Stimulated activated CD4-positive, alpha-beta T cell treated with anti-CD3 and anti-CD28 coated beads, Interleukin-1b, Interleukin-23, amount 100 ng/mL, for 24 hours (primary cell): ENCODE measurements around the gene ALDH1A1.

Source experiments
- DNase-seq, 4 experiments: peaks; one replicate each; pipeline ENCODE4 v3.0.0-alpha.2; 2020; ENCODE audit warnings: low read depth in 4 of 4, low spot score in 1 of 4

Gene ALDH1A1

DNA sequence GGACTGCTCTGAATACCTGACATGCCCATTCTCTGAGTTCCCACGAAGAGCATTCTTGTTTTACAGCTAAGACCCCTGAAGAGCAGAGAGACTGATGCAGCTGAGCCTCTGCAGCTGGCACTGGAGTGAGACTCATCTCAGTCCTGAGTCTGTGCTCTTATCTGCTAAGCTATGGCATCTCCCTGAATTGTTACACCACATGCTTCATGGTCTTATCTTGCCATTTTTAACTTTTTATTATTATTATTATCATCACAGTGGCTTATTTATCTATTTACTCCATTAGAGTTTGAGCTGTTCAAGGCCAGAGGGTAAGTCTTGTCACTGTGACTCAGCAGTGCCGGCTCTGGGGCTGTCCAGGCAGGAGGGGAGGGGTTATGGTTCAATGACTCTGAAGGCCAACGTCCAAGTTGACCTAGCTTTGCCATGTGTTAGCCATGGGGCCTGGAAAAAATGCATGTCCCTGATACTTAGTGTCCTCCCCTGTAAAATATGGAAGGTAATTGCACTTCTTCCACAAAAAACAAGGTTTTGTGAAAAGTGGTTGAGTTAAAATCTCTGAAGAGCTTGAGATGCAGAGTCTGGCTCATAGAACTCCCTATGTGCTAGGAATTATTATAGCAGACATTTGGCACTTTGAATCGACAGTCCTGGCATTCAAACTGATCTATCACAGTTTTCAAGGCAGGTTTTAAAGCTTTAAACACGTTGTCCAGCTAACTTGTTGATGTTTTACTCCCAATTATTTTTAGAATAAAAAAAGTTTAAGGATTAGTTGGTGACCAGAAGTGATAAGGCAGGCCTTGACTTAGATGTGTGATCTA is 94.6 kb downstream of the ALDH1A1 start:
- DNase-seq: no peak

DNA sequence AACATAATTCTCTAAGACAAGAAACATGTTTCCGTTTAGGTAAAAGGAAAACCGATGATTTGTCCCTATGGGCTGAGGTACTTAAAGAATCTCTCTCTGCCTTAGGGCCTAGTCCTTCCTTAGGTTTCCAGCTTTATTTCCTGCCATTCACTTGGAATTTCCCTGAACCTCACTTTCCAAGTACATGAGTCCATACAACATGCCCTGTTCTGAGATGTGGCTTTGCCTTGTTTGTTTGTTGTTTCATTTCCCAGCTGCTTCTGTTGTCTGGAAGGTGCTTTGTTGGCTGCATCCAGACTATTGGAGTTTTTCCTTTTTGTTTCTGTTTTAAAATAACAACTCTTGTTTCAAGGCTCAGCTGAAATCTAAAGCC is 95.2 kb downstream of the ALDH1A1 start:
- no peak for DNase-seq

DNA sequence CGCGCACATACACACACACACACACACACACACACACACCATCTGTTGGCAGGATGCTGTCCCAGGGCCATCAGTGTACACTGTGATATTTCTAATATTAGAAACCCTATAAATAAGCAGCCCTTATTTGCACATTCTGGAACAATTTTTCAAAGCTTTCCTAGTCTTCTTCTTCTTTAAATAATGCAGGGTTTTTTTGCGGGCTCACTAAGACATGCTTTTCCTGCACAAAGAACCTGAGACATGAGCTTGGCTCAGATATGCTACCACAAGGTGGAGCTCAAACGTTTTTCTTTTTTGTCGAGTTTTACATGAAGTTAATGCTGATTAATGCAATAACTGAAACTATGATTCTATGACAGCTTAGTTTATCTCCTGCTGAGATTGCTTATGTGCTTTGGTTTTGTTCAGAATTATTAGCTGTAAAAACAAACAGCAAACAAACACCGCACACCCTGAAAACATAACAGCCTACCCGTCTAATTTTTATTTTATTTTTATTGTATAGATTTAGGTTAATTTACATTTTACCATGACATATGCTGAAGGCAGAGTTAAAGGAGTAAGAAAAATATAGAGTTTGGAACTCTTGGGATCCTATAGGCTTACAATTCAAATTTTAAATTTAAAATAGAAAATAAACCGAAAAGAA is 95.8 kb downstream of the ALDH1A1 start:
- no peak for DNase-seq

DNA sequence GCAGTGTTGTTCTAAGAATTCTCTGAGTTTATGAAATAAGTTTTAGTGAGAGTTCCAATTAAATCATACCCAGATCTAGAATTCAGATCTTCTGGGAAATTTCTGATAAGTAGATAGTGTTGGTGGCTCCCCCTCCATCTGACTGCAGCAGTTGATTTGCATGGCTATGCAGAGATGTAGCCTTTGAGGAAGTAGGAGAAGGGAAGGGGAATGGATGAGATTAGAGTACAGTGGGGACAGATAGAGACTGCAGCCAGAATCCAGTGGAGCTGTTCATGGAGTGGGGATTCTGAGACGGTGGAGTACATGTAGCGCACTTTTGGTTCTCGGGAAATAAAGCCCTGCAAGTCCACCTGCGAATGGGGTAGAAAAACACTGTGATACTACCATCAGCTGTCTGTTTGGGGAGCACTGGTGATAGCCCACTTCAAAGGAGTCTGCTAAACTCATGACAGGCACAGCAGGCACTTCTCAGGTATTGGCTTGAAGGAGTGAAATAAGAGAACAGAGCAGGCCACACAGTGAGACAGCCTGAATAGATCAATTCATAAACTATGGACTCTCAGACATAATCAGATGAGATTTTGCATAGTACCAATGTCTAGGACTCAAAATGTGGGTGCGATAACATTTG is 96.8 kb downstream of the ALDH1A1 start:
- DNase-seq: no peak

GRCh38 chr9:72855321-72855720 is 97.5 kb downstream of the ALDH1A1 start:
- DNase-seq: no peak
